RWPE2 (cell line): ENCODE measurements around the gene PRPS1.

Source experiments
- ATAC-seq: fragments of 200-7000 bp; cut with Tn5 transposase; 3 replicates; pipeline ENCODE4 v1.9.1; 2021; ENCODE audit warnings: low read depth
- DNase-seq: peaks from one replicate; pipeline ENCODE4 v3.0.0-alpha.2; 2020; ENCODE audit warnings: low spot score
- H3K27ac ChIP-seq: fragments of 450-650 bp; 2 replicates; pipeline ENCODE4 v1.5.1; 2017; ENCODE audit warnings: mild to moderate bottlenecking; ENCODE audit not compliant: poor library complexity, severe bottlenecking
- H3K27me3 ChIP-seq: fragments of 250-450 bp; sonication (Bioruptor Pico); 2 replicates; pipeline ENCODE4 v1.5.1; 2021; ENCODE audit warnings: mild to moderate bottlenecking, moderate library complexity; ENCODE audit not compliant: insufficient read depth, poor library complexity, severe bottlenecking
- H3K36me3 ChIP-seq: fragments of 250-450 bp; sonication (Bioruptor Pico); 2 replicates; pipeline ENCODE4 v1.5.1; 2020; ENCODE audit warnings: low read depth, mild to moderate bottlenecking, moderate library complexity
- H3K4me1 ChIP-seq: fragments of 250-450 bp; sonication (Bioruptor Pico); 2 replicates; pipeline ENCODE4 v1.5.1; 2021; ENCODE audit warnings: mild to moderate bottlenecking, moderate library complexity; ENCODE audit not compliant: insufficient read depth, poor library complexity, severe bottlenecking
- H3K4me3 ChIP-seq: fragments of 250-450 bp; sonication (Bioruptor Pico); 2 replicates; pipeline ENCODE4 v1.5.1; 2021; ENCODE audit warnings: mild to moderate bottlenecking, moderate library complexity; ENCODE audit not compliant: severe bottlenecking
- H3K9me3 ChIP-seq: fragments of 250-450 bp; sonication (Bioruptor Pico); 2 replicates; pipeline ENCODE4 v1.5.1; 2021; ENCODE audit warnings: mild to moderate bottlenecking, moderate library complexity; ENCODE audit not compliant: severe bottlenecking
- TF ChIP-seq, protein P1 (sequence below): fragments of 450-650 bp; IDR thresholded peaks from one replicate; pipeline ENCODE4 v1.5.1; 2017; ENCODE audit warnings: mild to moderate bottlenecking, moderate library complexity; ENCODE audit not compliant: poor library complexity, severe bottlenecking

PRPS1 gene

DNA sequence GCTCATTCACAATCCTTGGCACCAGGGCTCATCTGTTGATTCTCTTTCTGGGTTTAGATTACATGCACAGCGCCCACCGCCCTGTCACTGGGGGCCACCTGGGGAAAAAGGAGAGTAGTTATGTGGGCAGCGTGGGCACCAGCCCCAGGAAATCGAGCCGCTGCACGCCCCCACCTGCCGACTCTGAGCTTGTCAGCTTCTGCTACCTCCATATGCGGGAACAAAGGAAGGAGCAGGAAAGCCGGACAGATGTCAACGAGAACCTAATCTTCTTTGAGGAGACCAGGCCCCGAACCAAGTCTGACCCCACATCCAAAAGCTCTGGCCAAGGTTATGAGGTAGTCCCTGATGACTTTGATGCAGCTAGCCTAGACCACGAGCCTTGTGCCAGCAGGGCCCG is 31.0 kb upstream of the PRPS1 start:
- no peaks in the 10 kb centered on the region for H3K36me3 ChIP-seq
- TF ChIP-seq, protein P1, sequence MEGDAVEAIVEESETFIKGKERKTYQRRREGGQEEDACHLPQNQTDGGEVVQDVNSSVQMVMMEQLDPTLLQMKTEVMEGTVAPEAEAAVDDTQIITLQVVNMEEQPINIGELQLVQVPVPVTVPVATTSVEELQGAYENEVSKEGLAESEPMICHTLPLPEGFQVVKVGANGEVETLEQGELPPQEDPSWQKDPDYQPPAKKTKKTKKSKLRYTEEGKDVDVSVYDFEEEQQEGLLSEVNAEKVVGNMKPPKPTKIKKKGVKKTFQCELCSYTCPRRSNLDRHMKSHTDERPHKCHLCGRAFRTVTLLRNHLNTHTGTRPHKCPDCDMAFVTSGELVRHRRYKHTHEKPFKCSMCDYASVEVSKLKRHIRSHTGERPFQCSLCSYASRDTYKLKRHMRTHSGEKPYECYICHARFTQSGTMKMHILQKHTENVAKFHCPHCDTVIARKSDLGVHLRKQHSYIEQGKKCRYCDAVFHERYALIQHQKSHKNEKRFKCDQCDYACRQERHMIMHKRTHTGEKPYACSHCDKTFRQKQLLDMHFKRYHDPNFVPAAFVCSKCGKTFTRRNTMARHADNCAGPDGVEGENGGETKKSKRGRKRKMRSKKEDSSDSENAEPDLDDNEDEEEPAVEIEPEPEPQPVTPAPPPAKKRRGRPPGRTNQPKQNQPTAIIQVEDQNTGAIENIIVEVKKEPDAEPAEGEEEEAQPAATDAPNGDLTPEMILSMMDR = no peak
- H3K27me3 ChIP-seq = no peaks in the 10 kb centered on the region
- H3K4me3 ChIP-seq = no peak overlapping the region
- DNase-seq (no peak), ATAC-seq (no peak)
- no peak overlapping the region for H3K27ac ChIP-seq
- H3K4me1 ChIP-seq = no peaks in the 10 kb centered on the region
- no peaks in the 10 kb centered on the region for H3K9me3 ChIP-seq

DNA sequence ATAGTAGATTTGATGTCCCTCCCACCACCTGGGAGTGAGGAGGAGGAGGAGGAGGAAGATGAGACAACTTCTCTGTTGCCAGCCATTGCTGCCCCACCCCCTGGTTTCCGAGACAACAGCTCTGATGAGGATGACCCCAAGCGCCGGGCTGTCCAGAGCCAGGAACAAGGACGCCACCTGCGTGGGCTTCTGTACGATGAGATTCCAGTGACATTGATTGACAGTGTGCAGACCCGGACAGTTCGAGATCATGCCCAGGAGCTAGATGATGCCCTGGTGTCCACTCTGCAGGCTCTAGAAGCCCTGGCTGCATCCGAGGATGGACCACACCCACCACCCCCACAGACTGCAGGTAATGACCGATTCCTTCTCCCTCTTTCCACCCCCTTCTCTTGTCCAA is 30.5 kb upstream of the PRPS1 start:
- TF ChIP-seq, protein P1 = no peak

DNA sequence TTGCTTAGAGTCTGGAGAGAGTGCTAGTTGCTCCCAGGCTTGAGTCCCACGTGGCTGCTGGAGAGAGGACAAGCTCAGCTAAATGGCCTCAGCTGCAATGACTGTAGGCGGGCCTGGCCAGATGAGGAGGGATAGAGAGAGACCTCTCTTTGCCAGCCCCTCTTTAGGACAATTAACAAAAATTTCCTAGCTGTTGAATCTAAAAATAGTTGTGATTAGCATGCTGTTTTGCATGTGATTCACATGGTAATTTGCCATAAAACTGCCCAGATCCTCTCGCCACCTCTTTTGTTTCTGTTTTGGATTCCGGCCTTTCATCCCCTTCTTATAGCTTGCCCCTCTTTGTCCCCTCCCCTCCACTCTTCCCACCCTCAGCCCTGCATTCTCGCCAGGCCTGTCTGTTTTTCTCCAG is 28.9 kb upstream of the PRPS1 start:
- no peak for ATAC-seq
- Histone ChIP-seq H3K9me3 (no peaks in the 10 kb centered on the region), H3K27ac (no peak overlapping the region), H3K4me3 (no peak overlapping the region), H3K36me3 (no peaks in the 10 kb centered on the region), H3K27me3 (no peaks in the 10 kb centered on the region), H3K4me1 (no peaks in the 10 kb centered on the region)
- TF ChIP-seq, protein P1 = no peak
- no peak for DNase-seq

More for the DNA sequence above, 30.5 kb upstream of the PRPS1 start:
- no peaks in the 10 kb centered on the region for H3K27me3 ChIP-seq
- no peak for ATAC-seq
- no peaks in the 10 kb centered on the region for H3K9me3 ChIP-seq
- DNase-seq = no peak
- no peak overlapping the region for H3K4me3 ChIP-seq
- H3K27ac ChIP-seq = no peak overlapping the region
- no peaks in the 10 kb centered on the region for H3K4me1 ChIP-seq
- H3K36me3 ChIP-seq = no peaks in the 10 kb centered on the region

GRCh38 chrX:107600366-107600765 is 27.9 kb upstream of the PRPS1 start:
- ATAC-seq = no peak
- H3K36me3 ChIP-seq = no peaks in the 10 kb centered on the region
- no peaks in the 10 kb centered on the region for H3K27me3 ChIP-seq
- no peak overlapping the region for H3K27ac ChIP-seq
- H3K9me3 ChIP-seq = no peaks in the 10 kb centered on the region
- TF ChIP-seq, protein P1 = no peak
- H3K4me3 ChIP-seq = no peak overlapping the region
- no peaks in the 10 kb centered on the region for H3K4me1 ChIP-seq
- DNase-seq = no peak

GRCh38 chrX:107601326-107601725 is 27.0 kb upstream of the PRPS1 start:
- no peak overlapping the region for H3K4me3 ChIP-seq
- no peaks in the 10 kb centered on the region for H3K27me3 ChIP-seq
- no peak for DNase-seq
- no peaks in the 10 kb centered on the region for H3K36me3 ChIP-seq
- H3K27ac ChIP-seq = no peak overlapping the region
- ATAC-seq = no peak
- no peaks in the 10 kb centered on the region for H3K4me1 ChIP-seq
- TF ChIP-seq, protein P1 = no peak
- H3K9me3 ChIP-seq = no peaks in the 10 kb centered on the region
